SK-N-SH treated with all-trans-retinoic acid at 6 μM for 48 hours (cell line): ENCODE data around the gene GGTLC2.

ENCODE experiments used
- ATAC-seq: fragments of 200-7000 bp; cut with Tn5 transposase; 3 replicates; pipeline ENCODE4 v1.9.1; 2020; ENCODE audit warnings: mild to moderate bottlenecking, moderate library complexity
- ARNTL ChIP-seq: fragments of 450-650 bp; formaldehyde crosslinking; IDR thresholded peaks from 2 replicates; pipeline ENCODE4 v1.5.0; 2020; ENCODE audit warnings: low read depth, mild to moderate bottlenecking, moderate library complexity, borderline replicate concordance
- BACH2 ChIP-seq: fragments of 250-450 bp; sonication (Bioruptor Pico); IDR thresholded peaks from 2 replicates; pipeline ENCODE4 v1.9.0; 2021; ENCODE audit warnings: mild to moderate bottlenecking, borderline replicate concordance
- CSDC2 ChIP-seq: fragments of 250-450 bp; sonication (Bioruptor Pico); IDR thresholded peaks from 2 replicates; pipeline ENCODE4 v1.5.0; 2020; ENCODE audit warnings: mild to moderate bottlenecking, moderate library complexity
- ESRRG ChIP-seq: fragments of 250-450 bp; sonication (Bioruptor Pico); IDR thresholded peaks from 2 replicates; pipeline ENCODE4 v1.6.1; 2021; ENCODE audit warnings: mild to moderate bottlenecking
- ISL1 ChIP-seq: fragments of 250-450 bp; sonication (Bioruptor Pico); IDR thresholded peaks from 2 replicates; pipeline ENCODE4 v2.1.2; 2022; ENCODE audit warnings: mild to moderate bottlenecking, moderate library complexity
- OSR1 ChIP-seq: fragments of 250-450 bp; sonication (Bioruptor Pico); IDR thresholded peaks from 2 replicates; pipeline ENCODE4 v1.8.0; 2022; ENCODE audit warnings: moderate library complexity, mild to moderate bottlenecking, inconsistent platforms
- PPARA ChIP-seq: fragments of 250-450 bp; sonication (Bioruptor Pico); IDR thresholded peaks from 2 replicates; pipeline ENCODE4 v1.5.0; 2020; ENCODE audit warnings: mild to moderate bottlenecking, borderline replicate concordance
- RARB ChIP-seq: fragments of 250-450 bp; sonication (Bioruptor Pico); IDR thresholded peaks from 2 replicates; pipeline ENCODE4 v1.8.0; 2021; ENCODE audit warnings: mild to moderate bottlenecking, moderate library complexity
- SNAI2 ChIP-seq: fragments of 250-450 bp; sonication (Bioruptor Pico); IDR thresholded peaks from 2 replicates; pipeline ENCODE4 v1.5.0; 2020; ENCODE audit warnings: mild to moderate bottlenecking, moderate library complexity
- TCF4 ChIP-seq: fragments of 250-450 bp; sonication (Bioruptor Pico); IDR thresholded peaks from 2 replicates; pipeline ENCODE4 v1.8.0; 2021; ENCODE audit warnings: mild to moderate bottlenecking, moderate library complexity, borderline replicate concordance
- TOX ChIP-seq: fragments of 250-450 bp; sonication (Bioruptor Pico); IDR thresholded peaks from 2 replicates; pipeline ENCODE4 v1.8.0; 2021; ENCODE audit warnings: mild to moderate bottlenecking, moderate library complexity, borderline replicate concordance
- ZC3H10 ChIP-seq: fragments of 250-450 bp; sonication (Bioruptor Pico); IDR thresholded peaks from 2 replicates; pipeline ENCODE4 v1.5.1; 2021; ENCODE audit warnings: mild to moderate bottlenecking, moderate library complexity
- ZFP3 ChIP-seq: fragments of 250-450 bp; sonication (Bioruptor Pico); IDR thresholded peaks from 2 replicates; pipeline ENCODE4 v1.5.0; 2020; ENCODE audit warnings: mild to moderate bottlenecking, moderate library complexity
- ZFP30 ChIP-seq: fragments of 450-650 bp; formaldehyde crosslinking; IDR thresholded peaks from 2 replicates; pipeline ENCODE4 v1.5.0; 2022; ENCODE audit warnings: mild to moderate bottlenecking, moderate library complexity
- ZNF565 ChIP-seq: fragments of 450-650 bp; formaldehyde crosslinking; conservative IDR thresholded peaks from 2 replicates; pipeline ENCODE4 v1.5.0; 2020; ENCODE audit warnings: low read depth, mild to moderate bottlenecking, moderate library complexity
- ZNF70 ChIP-seq: fragments of 450-650 bp; formaldehyde crosslinking; IDR thresholded peaks from 2 replicates; pipeline ENCODE4 v1.5.0; 2020; ENCODE audit warnings: mild to moderate bottlenecking, moderate library complexity
- ZNF8 ChIP-seq: fragments of 450-650 bp; formaldehyde crosslinking; IDR thresholded peaks from 2 replicates; pipeline ENCODE4 v1.5.0; 2020; ENCODE audit warnings: mild to moderate bottlenecking, moderate library complexity
- TF ChIP-seq, protein P1 (sequence below): fragments of 250-450 bp; sonication (Bioruptor Pico); IDR thresholded peaks from 2 replicates; pipeline ENCODE4 v1.8.0; 2021; ENCODE audit warnings: low read depth, mild to moderate bottlenecking, moderate library complexity, borderline replicate concordance
- TF ChIP-seq, protein P2 (sequence below): fragments of 250-450 bp; sonication (Bioruptor Pico); IDR thresholded peaks from 2 replicates; pipeline ENCODE4 v1.5.0; 2020; ENCODE audit warnings: mild to moderate bottlenecking, moderate library complexity
- TF ChIP-seq, protein P3 (sequence below): fragments of 250-450 bp; sonication (Bioruptor Pico); IDR thresholded peaks from 2 replicates; pipeline ENCODE4 v1.5.1; 2021; ENCODE audit warnings: mild to moderate bottlenecking, moderate library complexity
- TF ChIP-seq, protein P4 (sequence below): fragments of 250-450 bp; sonication (Bioruptor Pico); IDR thresholded peaks from 2 replicates; pipeline ENCODE4 v1.5.1; 2020; ENCODE audit warnings: low read depth, mild to moderate bottlenecking, moderate library complexity

GGTLC2 gene

DNA sequence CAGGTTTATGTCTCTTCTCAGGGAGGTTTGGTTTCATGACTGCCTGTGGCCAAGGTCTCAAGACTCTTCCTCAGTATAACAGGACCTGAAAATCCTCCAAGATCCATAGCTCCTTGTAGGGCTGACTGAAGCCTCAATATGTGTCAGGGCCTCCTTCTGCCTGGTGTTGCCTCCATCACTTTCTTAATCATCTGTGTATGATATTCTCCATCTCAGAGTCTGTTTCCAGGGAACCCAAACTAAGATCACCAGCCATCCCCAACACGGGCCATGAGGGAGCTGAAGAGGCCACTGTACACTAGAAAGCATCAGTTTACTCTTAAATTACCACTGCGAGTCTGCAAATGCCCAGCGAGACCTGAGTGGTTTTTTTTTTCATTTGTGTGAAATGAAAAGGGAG, 17.7 kb downstream of the GGTLC2 start:
- ATAC-seq, result no peak
- TF ChIP-seq, protein P1, sequence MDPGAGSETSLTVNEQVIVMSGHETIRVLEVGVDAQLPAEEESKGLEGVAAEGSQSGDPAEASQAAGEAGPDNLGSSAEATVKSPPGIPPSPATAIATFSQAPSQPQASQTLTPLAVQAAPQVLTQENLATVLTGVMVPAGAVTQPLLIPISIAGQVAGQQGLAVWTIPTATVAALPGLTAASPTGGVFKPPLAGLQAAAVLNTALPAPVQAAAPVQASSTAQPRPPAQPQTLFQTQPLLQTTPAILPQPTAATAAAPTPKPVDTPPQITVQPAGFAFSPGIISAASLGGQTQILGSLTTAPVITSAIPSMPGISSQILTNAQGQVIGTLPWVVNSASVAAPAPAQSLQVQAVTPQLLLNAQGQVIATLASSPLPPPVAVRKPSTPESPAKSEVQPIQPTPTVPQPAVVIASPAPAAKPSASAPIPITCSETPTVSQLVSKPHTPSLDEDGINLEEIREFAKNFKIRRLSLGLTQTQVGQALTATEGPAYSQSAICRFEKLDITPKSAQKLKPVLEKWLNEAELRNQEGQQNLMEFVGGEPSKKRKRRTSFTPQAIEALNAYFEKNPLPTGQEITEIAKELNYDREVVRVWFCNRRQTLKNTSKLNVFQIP, result no peak
- TF ChIP-seq ZNF70 (CRISPR knock-in tag), result no peak
- TF ChIP-seq TOX (CRISPR knock-in tag), result no peak
- TF ChIP-seq, protein P2, sequence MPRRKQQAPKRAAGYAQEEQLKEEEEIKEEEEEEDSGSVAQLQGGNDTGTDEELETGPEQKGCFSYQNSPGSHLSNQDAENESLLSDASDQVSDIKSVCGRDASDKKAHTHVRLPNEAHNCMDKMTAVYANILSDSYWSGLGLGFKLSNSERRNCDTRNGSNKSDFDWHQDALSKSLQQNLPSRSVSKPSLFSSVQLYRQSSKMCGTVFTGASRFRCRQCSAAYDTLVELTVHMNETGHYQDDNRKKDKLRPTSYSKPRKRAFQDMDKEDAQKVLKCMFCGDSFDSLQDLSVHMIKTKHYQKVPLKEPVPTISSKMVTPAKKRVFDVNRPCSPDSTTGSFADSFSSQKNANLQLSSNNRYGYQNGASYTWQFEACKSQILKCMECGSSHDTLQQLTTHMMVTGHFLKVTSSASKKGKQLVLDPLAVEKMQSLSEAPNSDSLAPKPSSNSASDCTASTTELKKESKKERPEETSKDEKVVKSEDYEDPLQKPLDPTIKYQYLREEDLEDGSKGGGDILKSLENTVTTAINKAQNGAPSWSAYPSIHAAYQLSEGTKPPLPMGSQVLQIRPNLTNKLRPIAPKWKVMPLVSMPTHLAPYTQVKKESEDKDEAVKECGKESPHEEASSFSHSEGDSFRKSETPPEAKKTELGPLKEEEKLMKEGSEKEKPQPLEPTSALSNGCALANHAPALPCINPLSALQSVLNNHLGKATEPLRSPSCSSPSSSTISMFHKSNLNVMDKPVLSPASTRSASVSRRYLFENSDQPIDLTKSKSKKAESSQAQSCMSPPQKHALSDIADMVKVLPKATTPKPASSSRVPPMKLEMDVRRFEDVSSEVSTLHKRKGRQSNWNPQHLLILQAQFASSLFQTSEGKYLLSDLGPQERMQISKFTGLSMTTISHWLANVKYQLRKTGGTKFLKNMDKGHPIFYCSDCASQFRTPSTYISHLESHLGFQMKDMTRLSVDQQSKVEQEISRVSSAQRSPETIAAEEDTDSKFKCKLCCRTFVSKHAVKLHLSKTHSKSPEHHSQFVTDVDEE (CRISPR knock-in tag), result no peak
- no peak for TF ChIP-seq BACH2
- no peak for TF ChIP-seq ARNTL (CRISPR knock-in tag)
- no peak for TF ChIP-seq ISL1
- TF ChIP-seq, protein P3, sequence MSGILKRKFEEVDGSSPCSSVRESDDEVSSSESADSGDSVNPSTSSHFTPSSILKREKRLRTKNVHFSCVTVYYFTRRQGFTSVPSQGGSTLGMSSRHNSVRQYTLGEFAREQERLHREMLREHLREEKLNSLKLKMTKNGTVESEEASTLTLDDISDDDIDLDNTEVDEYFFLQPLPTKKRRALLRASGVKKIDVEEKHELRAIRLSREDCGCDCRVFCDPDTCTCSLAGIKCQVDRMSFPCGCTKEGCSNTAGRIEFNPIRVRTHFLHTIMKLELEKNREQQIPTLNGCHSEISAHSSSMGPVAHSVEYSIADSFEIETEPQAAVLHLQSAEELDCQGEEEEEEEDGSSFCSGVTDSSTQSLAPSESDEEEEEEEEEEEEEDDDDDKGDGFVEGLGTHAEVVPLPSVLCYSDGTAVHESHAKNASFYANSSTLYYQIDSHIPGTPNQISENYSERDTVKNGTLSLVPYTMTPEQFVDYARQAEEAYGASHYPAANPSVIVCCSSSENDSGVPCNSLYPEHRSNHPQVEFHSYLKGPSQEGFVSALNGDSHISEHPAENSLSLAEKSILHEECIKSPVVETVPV (CRISPR knock-in tag), result no peak
- TF ChIP-seq SNAI2 (CRISPR knock-in tag), result no peak
- no peak for TF ChIP-seq RARB (CRISPR knock-in tag)
- no peak for TF ChIP-seq ZC3H10 (CRISPR knock-in tag)
- TF ChIP-seq ZNF565, result no peak
- TF ChIP-seq ZFP30 (CRISPR knock-in tag), result no peak
- no peak for TF ChIP-seq ESRRG (CRISPR knock-in tag)
- no peak for TF ChIP-seq TCF4 (CRISPR knock-in tag)
- TF ChIP-seq PPARA (CRISPR knock-in tag), result no peak
- TF ChIP-seq, protein P4, sequence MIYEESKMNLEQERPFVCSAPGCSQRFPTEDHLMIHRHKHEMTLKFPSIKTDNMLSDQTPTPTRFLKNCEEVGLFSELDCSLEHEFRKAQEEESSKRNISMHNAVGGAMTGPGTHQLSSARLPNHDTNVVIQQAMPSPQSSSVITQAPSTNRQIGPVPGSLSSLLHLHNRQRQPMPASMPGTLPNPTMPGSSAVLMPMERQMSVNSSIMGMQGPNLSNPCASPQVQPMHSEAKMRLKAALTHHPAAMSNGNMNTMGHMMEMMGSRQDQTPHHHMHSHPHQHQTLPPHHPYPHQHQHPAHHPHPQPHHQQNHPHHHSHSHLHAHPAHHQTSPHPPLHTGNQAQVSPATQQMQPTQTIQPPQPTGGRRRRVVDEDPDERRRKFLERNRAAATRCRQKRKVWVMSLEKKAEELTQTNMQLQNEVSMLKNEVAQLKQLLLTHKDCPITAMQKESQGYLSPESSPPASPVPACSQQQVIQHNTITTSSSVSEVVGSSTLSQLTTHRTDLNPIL (CRISPR knock-in tag), result no peak
- TF ChIP-seq, all 23 proteins: peak for 0

DNA sequence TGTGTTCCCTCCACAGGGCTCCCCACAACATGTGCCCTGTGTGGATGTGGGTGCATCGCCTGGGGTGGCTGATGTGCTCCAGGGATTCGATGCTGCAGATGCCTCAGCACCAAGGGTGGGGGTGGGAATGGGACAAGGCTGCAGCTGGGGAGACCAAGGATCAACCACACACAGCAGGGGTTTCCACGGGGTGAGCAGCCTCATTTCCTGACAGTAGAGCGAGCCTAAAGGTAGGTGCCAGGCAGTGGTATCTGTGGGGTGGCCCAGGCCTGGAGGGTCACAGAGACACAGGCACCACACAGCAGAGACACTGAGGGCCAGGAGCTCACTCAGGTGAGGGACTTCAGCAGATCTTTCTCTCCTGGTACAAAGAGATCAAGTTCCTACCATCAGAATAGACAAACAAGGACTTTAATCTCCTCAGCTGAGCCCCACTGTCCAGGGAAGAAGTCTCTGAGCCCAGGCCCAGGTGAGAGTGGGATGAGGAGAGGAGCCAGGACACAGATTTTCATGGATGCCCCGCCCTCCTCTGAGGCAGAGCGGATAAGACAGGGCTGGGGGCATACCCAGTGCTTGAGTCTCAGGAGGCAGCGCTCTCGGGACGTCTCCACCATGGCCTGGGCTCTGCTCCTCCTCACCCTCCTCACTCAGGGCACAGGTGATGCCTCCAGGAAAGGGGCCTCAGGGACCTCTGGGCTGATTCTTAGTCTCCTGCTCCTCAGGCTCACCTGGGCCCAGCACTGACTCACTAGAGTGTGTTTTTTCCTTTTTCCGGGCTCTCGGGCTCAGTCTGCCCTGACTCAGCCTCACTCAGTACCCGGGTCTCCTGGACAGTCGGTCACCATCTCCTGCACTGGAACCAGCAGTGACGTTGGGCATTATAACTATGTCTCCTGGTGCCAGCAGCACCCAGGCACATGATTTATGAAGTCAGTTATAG, 19.7 kb downstream of the GGTLC2 start:
- ATAC-seq, result no peak
- TF ChIP-seq ISL1 (no peak), TCF4 (CRISPR knock-in tag) (no peak), ZNF8 (CRISPR knock-in tag) (no peak), TOX (CRISPR knock-in tag) (no peak), ZC3H10 (CRISPR knock-in tag) (no peak), RARB (CRISPR knock-in tag) (no peak), OSR1 (CRISPR knock-in tag) (no peak), ZNF565 (no peak), SNAI2 (CRISPR knock-in tag) (no peak), ZFP3 (CRISPR knock-in tag) (no peak), CSDC2 (CRISPR knock-in tag) (no peak), ZNF70 (CRISPR knock-in tag) (no peak)
- TF ChIP-seq, protein P3 (CRISPR knock-in tag), result no peak
- TF ChIP-seq, protein P1, result no peak
- TF ChIP-seq, protein P2 (CRISPR knock-in tag), result no peak
- TF ChIP-seq, all 23 proteins: peak for 0
